ENCODE data around the gene GFPT2. TPM values are rescaled to one million over a fixed set of nuclear protein-coding genes. Genes with fewer than 3 reads are reported as not detected.

The GFPT2 gene
- total and polyA plus RNA-seq, 2 of the 4 experiments (the other 2 are of a cell fraction), result 20.3 to 20.8 TPM

DNA sequence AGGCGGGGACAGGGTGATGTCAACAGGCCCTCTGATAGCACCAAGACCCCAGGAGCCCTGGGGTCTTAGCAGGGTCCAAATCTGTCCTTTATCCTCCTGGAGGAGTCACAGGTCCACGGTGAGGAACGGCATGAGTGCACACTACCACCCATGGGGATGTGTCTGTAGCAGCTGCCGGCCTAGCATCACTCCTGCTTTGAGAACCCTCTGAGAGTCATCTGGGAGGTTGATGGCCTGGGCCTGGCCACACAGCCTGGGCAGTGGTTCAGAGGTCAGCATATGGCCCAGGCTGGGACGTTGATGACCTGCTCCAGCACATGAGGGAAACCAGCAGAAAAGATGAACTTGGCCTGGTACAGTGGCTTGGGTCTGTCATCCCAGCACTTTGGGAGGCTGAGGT is 1.8 kb upstream of the GFPT2 start:
- H3K4me2 ChIP-seq (ENCODE audit: low read depth, low read length), result no peak overlapping the region
- in situ Hi-C loops (cut with MboI; ENCODE audit: low sequenced_read_pairs) (no loop called here), dilution Hi-C loops (cut with HindIII; ENCODE audit: low sequenced_read_pairs, unreplicated experiment) (no loop called here), intact Hi-C loops (cut with micrococcal nuclease) (no loop called here)
- H3K18ac ChIP-seq (ENCODE audit: low read depth, low read length), result no peak overlapping the region
- no peaks in the 10 kb centered on the region for H4K20me1 ChIP-seq (ENCODE audit: insufficient read depth, low read length)
- H3K23ac ChIP-seq (ENCODE audit: low read depth, low read length), result no peak overlapping the region
- no peak overlapping the region for H3K27ac ChIP-seq (ENCODE audit: insufficient read depth, low read length)
- peaks cover 13% of the 10 kb centered on the region; the same call in 1 of the 2 replicates for H3K27me3 ChIP-seq (ENCODE audit: control insufficient read depth, insufficient read depth, low read length)
- no peak overlapping the region for H2BK20ac ChIP-seq (ENCODE audit: low read depth, low read length)
- no peak overlapping the region for H4K8ac ChIP-seq (ENCODE audit: low read depth in 2 of 2, low read length in 2 of 2)
- no peak for ATAC-seq (ENCODE audit: low read depth)
- no peaks in the 10 kb centered on the region; the same call in 1 of the 2 replicates for H3K4me1 ChIP-seq (ENCODE audit: control insufficient read depth, insufficient read depth, low read length)
- no peak overlapping the region for H3K14ac ChIP-seq (replicated peaks; ENCODE audit: low read depth, low read length)
- H2AK5ac ChIP-seq (ENCODE audit: low read depth, low read length), result no peak overlapping the region
- ChIA-PET POLR2A (ENCODE audit: unreplicated experiment) (no interaction called here), CTCF (no interaction called here)
- H2BK5ac ChIP-seq (ENCODE audit: low read depth, low read length, poor library complexity, severe bottlenecking), result no peak overlapping the region
- H3K9ac ChIP-seq (ENCODE audit: low read depth, low read length), result no peak overlapping the region
- H2BK120ac ChIP-seq (ENCODE audit: low read depth, low read length), result no peak overlapping the region
- H4K5ac ChIP-seq (ENCODE audit: low read depth, low read length), result no peak overlapping the region
- H3K9me3 ChIP-seq (ENCODE audit: control insufficient read depth, insufficient read depth, low read length), result no peaks in the 10 kb centered on the region
- H3K9me1 ChIP-seq (ENCODE audit: insufficient read depth, low read length), result no peaks in the 10 kb centered on the region; the same call in 1 of the 2 replicates
- H4K91ac ChIP-seq (ENCODE audit: insufficient read depth, low read depth, low read length), result no peak overlapping the region
- H2AFZ ChIP-seq (replicated peaks; ENCODE audit: low read length, poor library complexity), result no peak overlapping the region
- TF ChIP-seq NFE2L2 (IDR thresholded peaks at IDR 0.05; ENCODE audit: low read depth, low read length) (no peak), RCOR1 (IDR thresholded peaks at IDR 0.05; ENCODE audit: insufficient replicate concordance, low read length) (no peak), POLR2A (IDR thresholded peaks at IDR 0.05; ENCODE audit: low read depth, low read length) (no peak), CHD1 (IDR thresholded peaks at IDR 0.05; ENCODE audit: low read depth, low read length) (no peak), RAD21 (IDR thresholded peaks at IDR 0.05; ENCODE audit: low read length) (no peak)
- TF ChIP-seq, protein P1, sequence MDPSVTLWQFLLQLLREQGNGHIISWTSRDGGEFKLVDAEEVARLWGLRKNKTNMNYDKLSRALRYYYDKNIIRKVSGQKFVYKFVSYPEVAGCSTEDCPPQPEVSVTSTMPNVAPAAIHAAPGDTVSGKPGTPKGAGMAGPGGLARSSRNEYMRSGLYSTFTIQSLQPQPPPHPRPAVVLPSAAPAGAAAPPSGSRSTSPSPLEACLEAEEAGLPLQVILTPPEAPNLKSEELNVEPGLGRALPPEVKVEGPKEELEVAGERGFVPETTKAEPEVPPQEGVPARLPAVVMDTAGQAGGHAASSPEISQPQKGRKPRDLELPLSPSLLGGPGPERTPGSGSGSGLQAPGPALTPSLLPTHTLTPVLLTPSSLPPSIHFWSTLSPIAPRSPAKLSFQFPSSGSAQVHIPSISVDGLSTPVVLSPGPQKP (IDR thresholded peaks at IDR 0.05; ENCODE audit: borderline replicate concordance, low read depth, low read length), result no peak
- H3K4me3 ChIP-seq (ENCODE audit: insufficient read depth, low read depth, low read length), result no peak overlapping the region
- H2BK15ac ChIP-seq (ENCODE audit: low read depth, low read length), result no peak overlapping the region
- H3K79me1 ChIP-seq (ENCODE audit: low read depth in 1 of 2, low read length in 2 of 2), result peaks cover 3 to 4% of the 10 kb centered on the region in 2 experiments; a peak in 2 of 4 replicates
- DNase-seq, result no peak
- H3K56ac ChIP-seq (ENCODE audit: extremely low read depth, insufficient read depth, low read length), result no peak overlapping the region
- WGBS, 2 experiments (ENCODE audit: extremely low coverage in 2 of 2, insufficient read length in 1 of 2), result 87% methylated on average over 5 of the region's 5 CpGs; no CpG with 5 or more reads in 1 of the 2 experiments
- H2AK9ac ChIP-seq (replicated peaks; ENCODE audit: low read depth, low read length, poor library complexity), result no peak overlapping the region
- no peaks in the 10 kb centered on the region for H3K36me3 ChIP-seq (ENCODE audit: control insufficient read depth, insufficient read depth, low read length)
- H3K4ac ChIP-seq (ENCODE audit: low read depth, low read length), result no peak overlapping the region
- BruUV-seq (replicated peaks), result no TSS peak

Measured in IMR-90 (cell line).